Fibroblast of the aortic adventitia (primary cell): ENCODE measurements around the gene GDF15. TPM values are rescaled to one million over a fixed set of nuclear protein-coding genes. Genes with fewer than 3 reads are reported as not detected.

Experiments
- DNase-seq: peaks from one replicate; pipeline ENCODE4 v3.0.0-alpha.2; 2010; ENCODE audit warnings: low read depth
- H3K4me3 ChIP-seq: 2 replicates; pipeline ENCODE4 v1.5.1; 2011; ENCODE audit warnings: low read depth, mild to moderate bottlenecking, control low read depth, low read length, moderate library complexity
- total RNA-seq: library from RNA; depleted of rRNA; stranded (reverse); fragments of >200 nt; gene quantifications from 2 replicates; pipeline ENCODE4 v1.2.3, GENCODE V29; 2012; ENCODE audit warnings: low replicate concordance
- TF ChIP-seq, protein P1 (sequence below): IDR thresholded peaks from 2 replicates; pipeline ENCODE4 v1.5.1; 2011; ENCODE audit warnings: mild to moderate bottlenecking, low read length, control low read depth, inconsistent platforms; ENCODE audit not compliant: insufficient read depth

Gene GDF15
- total RNA-seq, 1 donor = 23.8 TPM

- TF ChIP-seq, protein P1, sequence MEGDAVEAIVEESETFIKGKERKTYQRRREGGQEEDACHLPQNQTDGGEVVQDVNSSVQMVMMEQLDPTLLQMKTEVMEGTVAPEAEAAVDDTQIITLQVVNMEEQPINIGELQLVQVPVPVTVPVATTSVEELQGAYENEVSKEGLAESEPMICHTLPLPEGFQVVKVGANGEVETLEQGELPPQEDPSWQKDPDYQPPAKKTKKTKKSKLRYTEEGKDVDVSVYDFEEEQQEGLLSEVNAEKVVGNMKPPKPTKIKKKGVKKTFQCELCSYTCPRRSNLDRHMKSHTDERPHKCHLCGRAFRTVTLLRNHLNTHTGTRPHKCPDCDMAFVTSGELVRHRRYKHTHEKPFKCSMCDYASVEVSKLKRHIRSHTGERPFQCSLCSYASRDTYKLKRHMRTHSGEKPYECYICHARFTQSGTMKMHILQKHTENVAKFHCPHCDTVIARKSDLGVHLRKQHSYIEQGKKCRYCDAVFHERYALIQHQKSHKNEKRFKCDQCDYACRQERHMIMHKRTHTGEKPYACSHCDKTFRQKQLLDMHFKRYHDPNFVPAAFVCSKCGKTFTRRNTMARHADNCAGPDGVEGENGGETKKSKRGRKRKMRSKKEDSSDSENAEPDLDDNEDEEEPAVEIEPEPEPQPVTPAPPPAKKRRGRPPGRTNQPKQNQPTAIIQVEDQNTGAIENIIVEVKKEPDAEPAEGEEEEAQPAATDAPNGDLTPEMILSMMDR = no peak
- DNase-seq = peak; percentile 93
- H3K4me3 ChIP-seq = peak overlapping the region; percentile 78
Measured at GRCh38 chr19:18386543-18387271, 749 bp downstream of the GDF15 start.

DNA sequence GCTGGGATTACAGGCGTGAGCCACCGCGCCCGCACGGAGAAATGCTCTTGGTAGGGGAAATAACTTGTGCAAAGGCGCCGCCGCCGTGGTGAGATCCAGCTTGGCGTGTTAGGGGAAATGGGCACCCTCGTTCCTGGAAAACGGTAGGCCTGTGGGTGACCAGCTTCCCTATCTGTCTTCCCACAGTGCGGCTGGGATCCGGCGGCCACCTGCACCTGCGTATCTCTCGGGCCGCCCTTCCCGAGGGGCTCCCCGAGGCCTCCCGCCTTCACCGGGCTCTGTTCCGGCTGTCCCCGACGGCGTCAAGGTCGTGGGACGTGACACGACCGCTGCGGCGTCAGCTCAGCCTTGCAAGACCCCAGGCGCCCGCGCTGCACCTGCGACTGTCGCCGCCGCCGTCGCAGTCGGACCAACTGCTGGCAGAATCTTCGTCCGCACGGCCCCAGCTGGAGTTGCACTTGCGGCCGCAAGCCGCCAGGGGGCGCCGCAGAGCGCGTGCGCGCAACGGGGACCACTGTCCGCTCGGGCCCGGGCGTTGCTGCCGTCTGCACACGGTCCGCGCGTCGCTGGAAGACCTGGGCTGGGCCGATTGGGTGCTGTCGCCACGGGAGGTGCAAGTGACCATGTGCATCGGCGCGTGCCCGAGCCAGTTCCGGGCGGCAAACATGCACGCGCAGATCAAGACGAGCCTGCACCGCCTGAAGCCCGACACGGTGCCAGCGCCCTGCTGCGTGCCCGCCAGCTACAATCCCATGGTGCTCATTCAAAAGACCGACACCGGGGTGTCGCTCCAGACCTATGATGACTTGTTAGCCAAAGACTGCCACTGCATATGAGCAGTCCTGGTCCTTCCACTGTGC is 2.4 kb downstream of the GDF15 start:
- H3K4me3 ChIP-seq = peak overlapping the region; percentile 78
- TF ChIP-seq, protein P1 = peak; percentile 79
- peak; percentile 50 for DNase-seq

- no peak for DNase-seq
- TF ChIP-seq, protein P1 = no peak
- peak overlapping the region; percentile 78 for H3K4me3 ChIP-seq
Measured at GRCh38 chr19:18388960-18389725, 3.2 kb downstream of the GDF15 start.

GRCh38 chr19:18389726-18390064 is 3.7 kb downstream of the GDF15 start:
- peak overlapping the region; percentile 78 for H3K4me3 ChIP-seq
- TF ChIP-seq, protein P1 = no peak
- no peak for DNase-seq

DNA sequence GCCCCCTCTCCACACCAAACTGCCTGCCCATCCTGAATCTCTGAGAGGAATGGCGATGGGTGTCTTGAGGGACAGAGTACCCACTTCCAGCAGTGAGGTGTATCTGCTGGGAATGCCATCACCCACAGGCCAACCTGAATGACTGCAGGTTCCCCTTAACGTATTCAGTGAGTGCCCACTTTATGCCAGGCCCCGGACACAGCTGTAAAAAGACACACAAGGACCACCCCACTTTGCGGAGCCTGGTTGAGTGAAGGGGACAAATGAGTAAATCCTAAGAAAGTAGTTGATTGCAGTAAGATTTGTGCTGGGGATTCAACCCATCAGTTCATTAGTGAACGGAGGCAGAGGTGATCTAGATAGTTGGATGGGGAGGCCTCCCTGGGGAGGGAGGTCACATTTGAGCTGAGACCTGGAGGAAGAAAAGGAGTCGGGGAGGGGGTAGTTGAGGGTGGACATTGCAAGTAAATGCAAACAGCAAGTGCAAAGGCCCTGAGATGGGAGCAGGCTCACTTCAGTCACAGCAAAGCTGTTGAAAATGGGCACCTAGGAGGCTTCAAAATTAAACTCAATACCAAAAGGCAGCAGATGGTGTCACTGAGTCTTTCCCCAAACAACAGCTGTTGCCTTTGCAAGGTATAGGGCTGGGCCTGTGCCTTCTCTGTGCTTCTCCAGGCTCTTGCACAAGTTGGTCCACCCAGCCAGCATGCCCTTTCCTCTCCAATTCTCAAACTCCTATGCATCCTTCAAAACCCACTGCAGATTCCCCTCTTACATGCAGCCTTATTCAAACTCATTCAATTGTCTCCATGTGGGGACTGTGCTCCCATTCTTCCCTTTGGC is 4.3 kb downstream of the GDF15 start:
- H3K4me3 ChIP-seq = peak overlapping the region; percentile 78
- TF ChIP-seq, protein P1 = no peak
- peak; percentile 71 for DNase-seq
